OCI-LY7 (cell line): Measurements from ENCODE around the gene SLC35E1.

Source experiments
- CTCF ChIP-seq: fragments of 200-600 bp; sonication (generic); conservative IDR thresholded peaks from 2 replicates; pipeline ENCODE4 v1.5.1; 2014; ENCODE audit warnings: mild to moderate bottlenecking, antibody characterized with exemption, low read length, moderate library complexity, mixed read lengths
- EZH2phosphoT487 ChIP-seq: fragments of 200-600 bp; sonication (generic); IDR thresholded peaks from 2 replicates; pipeline ENCODE4 v1.6.1; 2018; ENCODE audit warnings: low read depth, borderline replicate concordance, mild to moderate bottlenecking, mixed run types, antibody characterized with exemption, low read length, moderate library complexity, mixed read lengths

GRCh38 chr19:16593181-16593580, 21.0 kb upstream of the SLC35E1 start:
- TF ChIP-seq CTCF (no peak), EZH2phosphoT487 (no peak)
